Epithelial cell of proximal tubule (primary cell): Measurements from ENCODE around the gene ELF4. TPM values are rescaled to one million over a fixed set of nuclear protein-coding genes. Genes with fewer than 3 reads are reported as not detected.

Source experiments
- DNase-seq: peaks from one replicate; pipeline ENCODE4 v3.0.0-alpha.2; 2011; ENCODE audit warnings: low read depth
- H3K4me3 ChIP-seq: 2 replicates; pipeline ENCODE4 v1.5.1; 2011; ENCODE audit warnings: low read depth, mild to moderate bottlenecking, low read length
- CTCF ChIP-seq: conservative IDR thresholded peaks from 2 replicates; pipeline ENCODE4 v1.5.1; 2012; ENCODE audit warnings: low read depth, mild to moderate bottlenecking, low read length
- total RNA-seq: library from RNA; depleted of rRNA; stranded (reverse); fragments of >200 nt; gene quantifications from 2 replicates; pipeline ENCODE4 v1.2.3, GENCODE V29; 2015

Gene ELF4
- total RNA-seq, 1 donor from 2014 or later: 19.3 TPM

- H3K4me3 ChIP-seq: no peak overlapping the region
- no peak for TF ChIP-seq CTCF
Measured at GRCh38 chrX:130139474-130140201, 29.3 kb upstream of the ELF4 start.

GRCh38 chrX:130136961-130137360, 26.7 kb upstream of the ELF4 start:
- DNase-seq: no peak
- no peak for TF ChIP-seq CTCF

More at GRCh38 chrX:130139474-130140201, 29.3 kb upstream of the ELF4 start:
- DNase-seq: no peak

GRCh38 chrX:130136496-130136895, 26.2 kb upstream of the ELF4 start:
- H3K4me3 ChIP-seq: no peak overlapping the region
- no peak for DNase-seq
- no peak for TF ChIP-seq CTCF

More at GRCh38 chrX:130136961-130137360, 26.7 kb upstream of the ELF4 start:
- H3K4me3 ChIP-seq: no peak overlapping the region

- TF ChIP-seq CTCF: no peak
- H3K4me3 ChIP-seq: no peak overlapping the region
- DNase-seq: no peak
Measured at GRCh38 chrX:130130990-130131389, 20.7 kb upstream of the ELF4 start.

GRCh38 chrX:130125091-130125874, 15.0 kb upstream of the ELF4 start:
- no peak for DNase-seq
- H3K4me3 ChIP-seq: no peak overlapping the region
- TF ChIP-seq CTCF: no peak

- H3K4me3 ChIP-seq: no peak overlapping the region
- no peak for TF ChIP-seq CTCF
- no peak for DNase-seq
Measured at GRCh38 chrX:130124577-130124976, 14.3 kb upstream of the ELF4 start.
